Erythroblast (primary cell): Measurements from ENCODE around the gene PFN3.

Experiments used
- DNase-seq, 2 experiments: peaks; one replicate each; lab custom pipeline; 2025; lab: John Stamatoyannopoulos, UW
- GATA1 ChIP-seq: IDR thresholded peaks from 2 replicates; pipeline ENCODE4 v1.6.1; 2011; ENCODE audit warnings: low read depth, mild to moderate bottlenecking, control low read depth, low read length, moderate library complexity
- POLR2A ChIP-seq: IDR thresholded peaks from 2 replicates; pipeline ENCODE4 v1.6.1; 2011; ENCODE audit warnings: mild to moderate bottlenecking, low read length

The PFN3 gene

GRCh38 chr5:177432839-177433657 is 32.6 kb upstream of the PFN3 start:
- TF ChIP-seq GATA1 (no peak), POLR2A (no peak)

GRCh38 chr5:177432143-177432838 is 31.8 kb upstream of the PFN3 start:
- TF ChIP-seq POLR2A, result no peak
- TF ChIP-seq GATA1, result no peak
- DNase-seq, result no peak

More at GRCh38 chr5:177432839-177433657, 32.6 kb upstream of the PFN3 start:
- DNase-seq, result no peak

- DNase-seq, result no peak
- no peak for TF ChIP-seq GATA1
- TF ChIP-seq POLR2A, result no peak
Measured at GRCh38 chr5:177431317-177432142, 31.1 kb upstream of the PFN3 start.

DNA sequence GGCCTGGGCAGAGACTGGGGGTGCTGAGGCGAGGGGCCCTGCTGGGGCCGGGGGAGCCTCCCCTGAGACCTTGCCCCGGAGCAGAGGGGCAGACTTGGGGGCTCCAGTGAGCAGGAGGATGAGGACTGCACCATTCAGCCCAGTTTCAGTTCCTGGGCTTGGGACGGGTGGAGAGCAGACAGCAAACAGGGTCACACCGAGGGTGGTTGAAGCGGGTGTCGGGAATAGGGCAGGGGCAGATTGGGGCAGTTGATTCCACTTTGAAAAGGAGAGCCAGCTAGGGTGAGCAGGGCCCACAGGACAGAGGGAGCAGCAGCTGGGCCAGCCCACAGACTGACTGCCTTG is 30.5 kb upstream of the PFN3 start:
- DNase-seq, result no peak
- TF ChIP-seq POLR2A, result no peak
- no peak for TF ChIP-seq GATA1

GRCh38 chr5:177430140-177430951 is 29.9 kb upstream of the PFN3 start:
- TF ChIP-seq GATA1 (no peak), POLR2A (no peak)
- DNase-seq, result no peak

DNA sequence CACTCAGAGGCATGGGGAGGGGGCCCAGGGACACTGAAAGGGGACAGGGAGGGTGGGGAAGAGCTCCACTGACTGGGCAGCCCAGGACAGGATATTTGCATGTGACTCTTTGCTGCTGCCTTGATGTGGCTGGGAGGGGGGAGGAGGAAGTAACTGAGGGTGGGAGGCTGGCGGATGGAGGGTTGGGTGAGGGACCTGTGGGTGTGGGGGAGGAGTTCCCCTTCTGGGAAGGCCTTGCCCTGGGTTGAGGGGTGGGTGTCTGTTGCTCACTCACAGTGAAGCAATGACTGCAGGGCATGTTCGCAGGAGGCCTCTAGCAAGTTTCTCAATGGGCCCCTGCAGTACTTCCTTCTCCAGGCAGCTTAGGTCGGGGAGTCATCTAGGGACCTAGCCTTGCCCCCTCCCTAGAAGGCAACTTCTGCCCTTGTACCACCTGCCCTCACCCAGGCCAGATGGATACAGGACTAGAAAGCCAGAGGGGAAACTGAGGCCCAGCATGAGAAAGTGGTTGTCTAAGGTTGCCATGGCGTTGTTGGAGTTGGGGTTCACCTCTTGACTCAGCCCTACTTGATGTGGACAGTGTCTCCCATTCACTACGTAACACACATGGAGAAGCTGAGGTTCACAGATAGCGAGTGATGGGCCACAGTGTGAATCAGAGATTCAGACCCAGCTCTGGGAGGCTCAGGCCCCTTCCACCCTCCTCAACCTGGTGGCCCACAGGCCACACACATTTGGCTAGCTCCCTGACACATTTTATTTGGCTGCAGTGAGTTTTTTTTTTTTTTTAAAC is 29.0 kb upstream of the PFN3 start:
- DNase-seq, result no peak

DNA sequence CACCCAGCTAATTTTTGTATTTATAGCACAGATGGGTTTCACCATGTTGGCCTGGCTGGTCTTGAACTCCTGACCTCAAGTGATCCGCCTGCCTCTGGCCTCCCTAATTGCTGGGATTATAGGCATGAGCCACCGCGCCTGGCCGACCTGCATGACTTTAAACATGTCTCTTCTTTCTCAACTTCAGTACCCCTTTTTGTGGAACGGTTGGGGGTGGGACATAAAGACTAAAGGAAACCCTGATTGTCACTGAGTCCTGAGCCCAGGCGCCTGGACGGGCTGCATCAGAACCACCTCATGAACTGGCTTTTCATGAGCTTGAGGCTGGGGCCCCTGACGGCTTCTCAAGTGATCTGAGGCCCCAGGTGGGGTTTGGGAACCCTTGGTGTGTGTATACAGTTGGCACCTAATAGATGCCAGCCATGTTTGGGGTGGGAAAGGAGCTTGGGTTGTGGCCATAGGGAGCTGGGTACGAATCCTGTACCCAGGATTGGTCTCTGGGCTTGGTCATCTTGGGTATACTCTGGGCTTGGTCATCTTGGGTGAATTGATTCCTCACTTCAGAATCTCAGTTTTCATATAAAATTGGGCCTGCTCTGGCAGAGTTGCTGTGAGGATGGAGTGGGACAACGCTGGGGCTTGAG is 28.2 kb upstream of the PFN3 start:
- DNase-seq, result no peak
- no peak for TF ChIP-seq POLR2A
- no peak for TF ChIP-seq GATA1

More for the DNA sequence above, 29.0 kb upstream of the PFN3 start:
- TF ChIP-seq POLR2A (no peak), GATA1 (no peak)

DNA sequence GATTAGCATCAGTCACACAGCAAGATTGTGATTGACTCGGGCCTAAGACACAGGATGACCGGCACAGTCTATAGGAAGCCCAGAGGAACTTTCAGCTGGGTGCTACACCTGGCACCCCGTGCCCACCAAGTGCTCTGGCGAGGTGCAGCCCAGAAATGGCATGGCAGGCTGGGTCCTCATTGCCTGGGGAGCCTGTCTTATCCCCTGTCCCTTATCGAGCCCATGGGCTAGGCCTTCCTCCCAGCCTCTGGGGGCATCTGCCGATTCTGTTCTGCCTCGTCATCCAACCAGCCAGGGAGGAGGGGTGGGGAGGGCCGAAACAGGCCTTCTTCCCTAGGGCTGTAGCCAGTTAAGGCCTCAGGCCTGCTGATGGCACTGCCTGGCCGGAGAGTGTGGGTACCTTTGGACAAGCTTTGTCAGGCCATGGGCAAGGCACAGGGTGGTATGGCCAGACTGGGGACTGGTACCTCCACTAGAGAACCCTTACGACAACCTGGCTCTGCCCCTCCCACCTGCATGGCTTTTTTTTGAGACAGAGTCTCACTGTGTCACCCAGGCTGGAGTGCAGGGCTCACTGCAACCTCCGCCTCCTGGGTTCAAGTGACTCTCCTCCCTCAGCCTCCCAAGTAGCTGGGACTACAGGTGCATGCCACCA is 27.6 kb upstream of the PFN3 start:
- TF ChIP-seq GATA1 (no peak), POLR2A (peak; percentile 64)
- peak; percentile 90 to 91 for DNase-seq

GRCh38 chr5:177427211-177427822 is 26.9 kb upstream of the PFN3 start:
- TF ChIP-seq POLR2A (peak; percentile 51), GATA1 (no peak)
- DNase-seq, result peak; percentile 82 to 85

DNA sequence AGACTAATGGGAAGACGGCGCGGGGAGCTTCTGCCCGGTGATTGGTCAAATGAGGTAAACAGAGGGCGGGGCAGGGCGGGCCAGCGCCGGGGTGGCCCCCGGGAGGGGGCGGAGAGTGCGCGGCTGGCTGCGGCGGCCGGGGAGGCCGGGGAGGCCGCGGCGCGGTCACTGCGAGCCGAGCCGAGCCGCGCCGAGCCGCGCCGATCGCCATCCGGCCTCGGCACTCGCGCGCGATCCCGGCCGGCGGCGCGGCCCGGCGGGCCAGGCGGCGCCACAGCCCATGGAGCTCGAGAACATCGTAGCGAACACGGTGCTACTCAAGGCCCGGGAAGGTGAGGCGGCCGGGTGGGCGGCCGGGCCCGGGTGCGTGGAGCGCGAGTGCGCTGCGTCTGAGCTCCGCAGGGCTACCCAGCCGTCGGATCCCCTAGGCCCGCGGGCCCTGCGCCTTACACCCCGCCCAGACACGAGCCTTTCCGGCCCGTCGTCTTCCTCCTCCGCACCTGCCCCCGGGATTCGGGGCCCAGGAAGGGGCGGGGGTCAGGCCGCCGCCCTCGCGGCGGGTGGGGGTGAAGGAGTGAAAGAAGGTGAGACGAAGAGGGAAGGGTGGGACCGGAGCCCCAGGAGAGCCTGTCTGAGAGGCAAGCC is 26.2 kb upstream of the PFN3 start, which contains the start of gene GRK6:
Gene GRK6 (plus strand): TSS at position 111 of the 645 bp plus-strand sequence. CDS start 170 bp downstream, at position 281.
- TF ChIP-seq GATA1, result no peak
- no peak for TF ChIP-seq POLR2A
- DNase-seq, result peak; percentile 72 to 79
